Fibroblast of pulmonary artery (primary cell): ENCODE results near the gene LMNTD2.
A peak's percentile ranks its signal among the peaks of the same experiment; 100 is the strongest.

Experiments used
- DNase-seq: peaks from one replicate; pipeline ENCODE4 v3.0.0-alpha.2; 2010; ENCODE audit warnings: low read depth
- H3K4me3 ChIP-seq: replicated peaks from 2 replicates; pipeline ENCODE4 v1.5.1; 2011; ENCODE audit warnings: low read depth, mild to moderate bottlenecking, control low read depth, low read length, moderate library complexity
- CTCF ChIP-seq: IDR thresholded peaks from 2 replicates; pipeline ENCODE4 v1.5.1; 2011; ENCODE audit warnings: mild to moderate bottlenecking, control low read depth, low read length, inconsistent platforms; ENCODE audit errors: missing control alignments

Gene LMNTD2

GRCh38 chr11:507727-508515 is 52.6 kb downstream of the LMNTD2 start:
- no peak for TF ChIP-seq CTCF
- DNase-seq: no peak
- peak overlapping the region; percentile 61 for H3K4me3 ChIP-seq

GRCh38 chr11:506995-507726 is 53.4 kb downstream of the LMNTD2 start, which contains the start of gene RNH1:
Gene RNH1 (minus strand): TSS chr11:507242. CDS start chr11:502162, 5,080 bp downstream.
- DNase-seq: peak; percentile 97
- no peak for TF ChIP-seq CTCF
- H3K4me3 ChIP-seq: peak within 1 kb of the TSS; percentile 94

GRCh38 chr11:506238-506994 is 54.1 kb downstream of the LMNTD2 start:
- DNase-seq: peak; percentile 99
- TF ChIP-seq CTCF: no peak
- H3K4me3 ChIP-seq: peak overlapping the region; percentile 94

GRCh38 chr11:504994-505344 is 55.6 kb downstream of the LMNTD2 start:
- no peak for TF ChIP-seq CTCF
- peak overlapping the region; percentile 94 for H3K4me3 ChIP-seq
- DNase-seq: no peak
